ENCODE data around the gene PLD1. TPM values are rescaled to one million over a fixed set of nuclear protein-coding genes. Genes with fewer than 3 reads are reported as not detected.

Gene PLD1
- total RNA-seq, 1 donor from 2014 or later = 59.5 TPM

DNA sequence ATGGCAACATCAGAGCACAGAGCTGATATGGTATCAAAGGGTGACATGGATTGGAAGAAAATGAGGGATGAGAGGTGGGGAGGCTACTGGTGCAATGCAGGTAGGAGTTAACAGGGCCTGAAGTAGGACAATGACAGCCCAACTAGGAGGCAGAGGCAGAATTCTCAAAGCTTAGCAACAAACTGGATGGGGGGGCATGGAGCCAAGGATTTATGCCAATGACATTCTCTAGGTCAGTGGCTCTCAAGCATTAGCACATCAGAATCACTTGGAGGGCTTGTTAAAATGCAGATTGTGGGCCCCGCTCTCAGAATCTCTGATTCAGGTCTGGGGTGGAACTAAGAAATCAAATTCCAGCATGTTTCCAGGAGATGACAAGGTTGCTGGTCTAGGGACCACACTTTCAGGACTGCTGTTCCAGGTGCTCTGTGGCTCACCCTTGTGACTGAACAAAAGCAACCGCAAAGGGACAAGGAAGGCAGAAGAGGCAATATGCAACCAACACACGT, 252.0 kb downstream of the PLD1 start:
- intact Hi-C loops (cut with micrococcal nuclease) = loop anchor here (10.0 kb wide), 1 partner anchor 93 kb away; the partner anchor contains the start of gene TNIK
- TF ChIP-seq, protein P1, sequence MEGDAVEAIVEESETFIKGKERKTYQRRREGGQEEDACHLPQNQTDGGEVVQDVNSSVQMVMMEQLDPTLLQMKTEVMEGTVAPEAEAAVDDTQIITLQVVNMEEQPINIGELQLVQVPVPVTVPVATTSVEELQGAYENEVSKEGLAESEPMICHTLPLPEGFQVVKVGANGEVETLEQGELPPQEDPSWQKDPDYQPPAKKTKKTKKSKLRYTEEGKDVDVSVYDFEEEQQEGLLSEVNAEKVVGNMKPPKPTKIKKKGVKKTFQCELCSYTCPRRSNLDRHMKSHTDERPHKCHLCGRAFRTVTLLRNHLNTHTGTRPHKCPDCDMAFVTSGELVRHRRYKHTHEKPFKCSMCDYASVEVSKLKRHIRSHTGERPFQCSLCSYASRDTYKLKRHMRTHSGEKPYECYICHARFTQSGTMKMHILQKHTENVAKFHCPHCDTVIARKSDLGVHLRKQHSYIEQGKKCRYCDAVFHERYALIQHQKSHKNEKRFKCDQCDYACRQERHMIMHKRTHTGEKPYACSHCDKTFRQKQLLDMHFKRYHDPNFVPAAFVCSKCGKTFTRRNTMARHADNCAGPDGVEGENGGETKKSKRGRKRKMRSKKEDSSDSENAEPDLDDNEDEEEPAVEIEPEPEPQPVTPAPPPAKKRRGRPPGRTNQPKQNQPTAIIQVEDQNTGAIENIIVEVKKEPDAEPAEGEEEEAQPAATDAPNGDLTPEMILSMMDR (IDR thresholded peaks at IDR 0.05; ENCODE audit: borderline replicate concordance) = no peak
- peaks cover 20% of the 10 kb centered on the region for H3K4me1 ChIP-seq

DNA sequence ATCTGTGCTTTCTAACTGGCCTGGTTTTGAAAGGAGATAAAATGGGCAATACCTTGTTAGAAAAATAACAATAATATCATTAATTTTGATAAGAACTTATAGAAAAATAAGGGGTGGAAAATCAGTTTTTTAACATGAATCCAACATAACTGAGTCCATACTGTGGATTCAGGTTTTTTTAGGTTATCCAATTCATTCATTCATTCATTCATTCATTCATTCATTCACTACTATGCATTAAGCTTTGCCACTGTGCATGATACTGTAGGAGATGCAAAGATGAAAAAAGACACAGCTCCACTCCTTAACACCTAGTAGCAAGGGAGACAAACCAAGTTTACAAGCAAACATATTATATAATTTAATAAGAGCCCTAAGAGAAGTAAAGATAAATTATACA, 253.1 kb downstream of the PLD1 start:
- H3K27me3 ChIP-seq (ENCODE audit: low read depth) = no peaks in the 10 kb centered on the region
- H3K4me1 ChIP-seq = peaks cover 20% of the 10 kb centered on the region
- H3K9me3 ChIP-seq (replicated peaks) = no peaks in the 10 kb centered on the region
- no peak overlapping the region for H3K4me3 ChIP-seq
- TF ChIP-seq, protein P1 (IDR thresholded peaks at IDR 0.05; ENCODE audit: borderline replicate concordance) = no peak
- DNase-seq = no peak
- no peak overlapping the region for H3K27ac ChIP-seq (replicated peaks)
- H3K36me3 ChIP-seq = no peaks in the 10 kb centered on the region
- intact Hi-C loops (cut with micrococcal nuclease) = loop anchor here (10.0 kb wide), 1 partner anchor 92 kb away; the partner anchor contains the start of gene TNIK

More for the DNA sequence above, 252.0 kb downstream of the PLD1 start:
- Histone ChIP-seq H3K9me3 (replicated peaks) (no peaks in the 10 kb centered on the region), H3K27me3 (ENCODE audit: low read depth) (no peaks in the 10 kb centered on the region), H3K27ac (replicated peaks) (no peak overlapping the region), H3K36me3 (no peaks in the 10 kb centered on the region), H3K4me3 (no peak overlapping the region)
- DNase-seq = no peak

DNA sequence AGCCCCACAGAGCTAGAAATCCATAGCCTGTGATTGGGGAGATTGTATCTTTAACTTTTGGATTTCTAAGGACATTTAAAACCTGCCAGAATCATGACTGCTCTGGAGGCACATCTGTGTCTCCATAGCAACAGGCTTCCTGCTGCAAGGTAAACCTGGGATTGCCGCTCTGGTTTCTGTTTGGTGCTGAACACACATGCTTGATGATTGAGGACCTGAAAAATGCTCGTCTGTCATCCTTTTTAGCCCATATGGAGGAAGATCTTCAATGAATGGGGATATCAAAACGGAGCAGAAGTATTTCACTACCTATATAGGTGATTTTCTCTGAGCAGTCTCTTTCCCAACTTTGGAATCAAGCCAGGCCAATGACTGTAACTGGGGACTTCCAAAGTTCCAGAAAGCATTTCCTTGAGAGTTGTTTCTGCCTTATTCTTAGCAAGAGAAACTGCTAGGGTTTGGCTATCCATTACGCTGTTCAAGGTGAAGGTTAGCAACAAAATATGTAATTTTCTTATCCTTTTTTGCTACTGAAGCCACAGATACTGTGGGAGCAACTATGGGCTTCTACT, 253.6 kb downstream of the PLD1 start:
- no peak for DNase-seq
- intact Hi-C loops (cut with micrococcal nuclease) = loop anchor here (10.0 kb wide), 1 partner anchor 92 kb away; the partner anchor contains the start of gene TNIK

DNA sequence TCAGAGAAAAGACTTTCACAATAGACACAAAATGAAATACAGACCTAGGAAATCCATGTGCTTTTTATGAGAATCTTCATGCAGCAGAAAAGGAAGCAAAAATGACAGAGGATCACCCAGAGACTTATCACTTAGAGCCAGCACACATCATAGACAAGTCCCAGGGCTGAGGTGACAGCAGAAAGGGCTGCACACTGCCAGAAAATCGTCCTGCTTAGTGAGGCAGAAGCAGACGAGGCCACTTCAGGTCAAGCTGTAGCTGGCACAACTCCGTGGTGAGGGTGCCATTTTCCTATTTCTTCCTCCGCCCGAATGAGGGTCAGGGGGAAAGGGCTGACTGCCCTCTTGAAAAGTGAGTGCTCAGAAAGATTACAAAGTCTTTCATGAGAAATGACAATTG, 254.1 kb downstream of the PLD1 start:
- no peaks in the 10 kb centered on the region for H3K27me3 ChIP-seq (ENCODE audit: low read depth)
- TF ChIP-seq, protein P1 (IDR thresholded peaks at IDR 0.05; ENCODE audit: borderline replicate concordance) = no peak
- H3K9me3 ChIP-seq (replicated peaks) = no peaks in the 10 kb centered on the region
- H3K27ac ChIP-seq (replicated peaks) = no peak overlapping the region
- peak; percentile 36 for DNase-seq
- intact Hi-C loops (cut with micrococcal nuclease) = loop anchor here (10.0 kb wide), 1 partner anchor 91 kb away; the partner anchor contains the start of gene TNIK
- peaks cover 20% of the 10 kb centered on the region for H3K4me1 ChIP-seq
- no peaks in the 10 kb centered on the region for H3K36me3 ChIP-seq
- no peak overlapping the region for H3K4me3 ChIP-seq

More for the DNA sequence above, 253.6 kb downstream of the PLD1 start:
- Histone ChIP-seq H3K36me3 (no peaks in the 10 kb centered on the region), H3K4me3 (no peak overlapping the region), H3K4me1 (peaks cover 20% of the 10 kb centered on the region), H3K9me3 (replicated peaks) (no peaks in the 10 kb centered on the region), H3K27ac (replicated peaks) (no peak overlapping the region), H3K27me3 (ENCODE audit: low read depth) (no peaks in the 10 kb centered on the region)
- TF ChIP-seq, protein P1 (IDR thresholded peaks at IDR 0.05; ENCODE audit: borderline replicate concordance) = no peak

DNA sequence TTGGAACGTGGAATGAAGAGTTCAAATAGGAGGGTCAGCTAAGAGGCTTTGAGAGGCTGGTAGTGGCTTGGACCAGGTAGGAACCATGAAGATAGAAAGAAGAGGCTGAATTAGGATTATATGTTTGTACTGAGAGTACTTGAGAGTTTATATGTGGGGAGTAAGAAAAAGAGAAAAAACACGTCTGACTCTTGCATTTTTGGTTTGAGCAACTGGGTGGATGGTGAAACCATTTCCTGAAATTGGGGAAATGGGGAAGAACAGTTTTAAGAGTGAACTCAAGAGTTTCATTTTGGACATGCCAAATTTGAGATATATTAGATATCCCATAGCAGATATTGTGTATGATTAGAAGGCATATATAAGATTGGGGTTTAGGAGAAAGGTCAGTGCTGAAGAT, 257.2 kb downstream of the PLD1 start:
- Histone ChIP-seq H3K9me3 (replicated peaks) (no peaks in the 10 kb centered on the region), H3K27me3 (ENCODE audit: low read depth) (no peaks in the 10 kb centered on the region), H3K4me3 (no peak overlapping the region), H3K27ac (replicated peaks) (no peak overlapping the region), H3K4me1 (peaks cover 16% of the 10 kb centered on the region), H3K36me3 (no peaks in the 10 kb centered on the region)
- TF ChIP-seq, protein P1 (IDR thresholded peaks at IDR 0.05; ENCODE audit: borderline replicate concordance) = no peak
- intact Hi-C loops (cut with micrococcal nuclease) = loop anchor here (10.0 kb wide), 1 partner anchor 88 kb away; the partner anchor contains the start of gene TNIK
- DNase-seq = no peak
